ENCODE measurements around the gene CELF5.

CELF5 gene

GRCh38 chr19:3224346-3225168, at the start of gene CELF5:
TSS of gene CELF5 (plus strand) at chr19:3224661. CDS start at chr19:3224740, 79 bp downstream.
- DNase-seq = peak; percentile 21

GRCh38 chr19:3175781-3176714, 48.4 kb upstream of the CELF5 start:
- no peak for DNase-seq

- DNase-seq = no peak
Measured at GRCh38 chr19:3176715-3177501, 47.6 kb upstream of the CELF5 start.

GRCh38 chr19:3178377-3178972, 46.0 kb upstream of the CELF5 start, which contains the start of gene S1PR4:
TSS of gene S1PR4 (plus strand) at chr19:3178769. CDS start at chr19:3178793, 24 bp downstream.
- DNase-seq = no peak

GRCh38 chr19:3178973-3179738, 45.3 kb upstream of the CELF5 start:
- no peak for DNase-seq

- no peak for DNase-seq
Measured at GRCh38 chr19:3179739-3180293, 44.6 kb upstream of the CELF5 start.

- DNase-seq = no peak
Measured at GRCh38 chr19:3183721-3184641, 40.5 kb upstream of the CELF5 start.

- no peak for DNase-seq
Measured at GRCh38 chr19:3184847-3185460, 39.5 kb upstream of the CELF5 start.

GRCh38 chr19:3185461-3186159, 38.9 kb upstream of the CELF5 start, which contains the start of gene NCLN:
TSS of gene NCLN (plus strand) at chr19:3185930. CDS start at chr19:3186031, 101 bp downstream.
- peak; percentile 99 for DNase-seq

GRCh38 chr19:3186160-3186688, 38.2 kb upstream of the CELF5 start:
- no peak for DNase-seq

- DNase-seq = no peak
Measured at GRCh38 chr19:3186891-3187661, 37.4 kb upstream of the CELF5 start.

- no peak for DNase-seq
Measured at GRCh38 chr19:3187662-3188511, 36.6 kb upstream of the CELF5 start.

- no peak for DNase-seq
Measured at GRCh38 chr19:3188627-3189596, 35.5 kb upstream of the CELF5 start.

GRCh38 chr19:3189702-3190469, 34.6 kb upstream of the CELF5 start:
- DNase-seq = no peak

- DNase-seq = no peak
Measured at GRCh38 chr19:3190470-3190770, 34.0 kb upstream of the CELF5 start.

Data from NCI-H1092 treated with DMSO at 0.1 percent for 48 hours (cell line).